ENCODE results near the gene MED4. TPM values are rescaled to one million over a fixed set of nuclear protein-coding genes. Genes with fewer than 3 reads are reported as not detected.

The MED4 gene
- total and polyA plus RNA-seq, 8 donors = 41.1 to 84.0 (median 76.5) TPM

DNA sequence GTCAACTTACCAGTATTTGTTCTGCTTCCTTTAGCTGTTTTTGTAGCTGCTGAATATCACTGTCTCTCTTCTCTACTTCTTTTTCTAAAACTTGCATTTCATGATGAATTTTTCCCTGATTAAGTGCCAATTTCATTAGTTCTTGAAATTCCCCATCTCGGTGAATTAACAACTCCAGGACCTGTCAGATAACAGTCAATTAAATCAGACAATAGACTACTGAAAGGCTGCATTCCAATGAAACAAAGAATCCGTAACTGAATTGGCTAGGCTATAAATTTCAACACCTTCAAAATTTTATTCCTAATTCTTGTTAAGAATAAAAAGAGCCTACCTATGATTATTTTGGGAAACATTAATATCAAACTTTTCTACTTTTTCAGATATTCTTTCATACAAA lies 8.6 kb downstream of the MED4 start:
- no peaks in the 10 kb centered on the region for H3K9me3 ChIP-seq
- TF ChIP-seq, protein P1, sequence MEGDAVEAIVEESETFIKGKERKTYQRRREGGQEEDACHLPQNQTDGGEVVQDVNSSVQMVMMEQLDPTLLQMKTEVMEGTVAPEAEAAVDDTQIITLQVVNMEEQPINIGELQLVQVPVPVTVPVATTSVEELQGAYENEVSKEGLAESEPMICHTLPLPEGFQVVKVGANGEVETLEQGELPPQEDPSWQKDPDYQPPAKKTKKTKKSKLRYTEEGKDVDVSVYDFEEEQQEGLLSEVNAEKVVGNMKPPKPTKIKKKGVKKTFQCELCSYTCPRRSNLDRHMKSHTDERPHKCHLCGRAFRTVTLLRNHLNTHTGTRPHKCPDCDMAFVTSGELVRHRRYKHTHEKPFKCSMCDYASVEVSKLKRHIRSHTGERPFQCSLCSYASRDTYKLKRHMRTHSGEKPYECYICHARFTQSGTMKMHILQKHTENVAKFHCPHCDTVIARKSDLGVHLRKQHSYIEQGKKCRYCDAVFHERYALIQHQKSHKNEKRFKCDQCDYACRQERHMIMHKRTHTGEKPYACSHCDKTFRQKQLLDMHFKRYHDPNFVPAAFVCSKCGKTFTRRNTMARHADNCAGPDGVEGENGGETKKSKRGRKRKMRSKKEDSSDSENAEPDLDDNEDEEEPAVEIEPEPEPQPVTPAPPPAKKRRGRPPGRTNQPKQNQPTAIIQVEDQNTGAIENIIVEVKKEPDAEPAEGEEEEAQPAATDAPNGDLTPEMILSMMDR (IDR thresholded peaks at IDR 0.05) = no peak
- H3K27me3 ChIP-seq = no peaks in the 10 kb centered on the region
- ATAC-seq (no peak), DNase-seq (no peak)
- no peak overlapping the region for H3K27ac ChIP-seq
- peaks cover 0 to 56% of the 10 kb centered on the region in 2 donors for H3K36me3 ChIP-seq
- no peak overlapping the region for H3K4me3 ChIP-seq
- peaks cover 0 to 5% of the 10 kb centered on the region in 2 donors for H3K4me1 ChIP-seq
- intact Hi-C loops (cut with DNase I) = no loop called here

DNA sequence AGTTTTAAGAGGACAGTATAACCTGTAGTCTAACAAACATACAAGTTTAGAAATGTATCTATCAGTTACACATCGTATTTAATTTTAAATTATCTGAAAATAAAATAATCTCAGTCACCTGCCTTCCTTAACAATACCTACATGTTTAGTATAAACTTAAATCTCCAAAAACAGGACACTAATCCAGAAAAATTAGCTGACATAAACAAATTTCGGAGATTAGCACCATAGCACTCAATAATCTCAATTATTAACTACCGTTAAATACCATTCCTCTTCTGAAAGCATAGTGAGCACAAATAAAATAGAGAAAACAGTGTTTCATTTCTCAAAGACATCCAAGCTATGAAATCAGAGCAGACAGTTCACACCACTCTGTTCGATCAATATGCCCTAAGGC lies 13.2 kb downstream of the MED4 start:
- Histone ChIP-seq H3K9me3 (no peaks in the 10 kb centered on the region), H3K27ac (no peak overlapping the region), H3K4me3 (no peak overlapping the region), H3K27me3 (no peaks in the 10 kb centered on the region), H3K36me3 (peaks cover 0 to 97% of the 10 kb centered on the region in 2 donors), H3K4me1 (no peaks in the 10 kb centered on the region)
- TF ChIP-seq, protein P1 (IDR thresholded peaks at IDR 0.05) = no peak
- no peak for ATAC-seq
- intact Hi-C loops (cut with DNase I) = no loop called here
- no peak for DNase-seq

DNA sequence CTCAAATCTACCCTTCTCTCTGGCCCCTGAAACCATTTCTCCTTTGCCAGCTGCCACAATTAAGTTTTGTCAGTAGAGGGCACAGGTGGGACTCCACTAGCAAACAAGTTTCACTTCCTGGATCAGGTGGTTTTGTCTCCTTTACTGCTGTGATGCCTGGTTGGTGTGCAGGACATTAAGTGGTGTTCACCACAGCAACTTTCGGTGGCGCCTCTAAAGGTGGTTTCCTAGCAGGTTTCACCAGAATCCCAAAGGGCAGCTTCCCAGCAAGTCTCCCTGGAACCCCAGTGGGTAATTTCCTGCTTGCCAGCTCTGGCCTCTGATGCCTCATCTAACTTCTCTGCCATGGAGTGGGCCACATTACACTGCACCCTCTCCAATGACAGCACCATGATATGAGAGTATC lies 16.6 kb downstream of the MED4 start:
- no peaks in the 10 kb centered on the region for H3K4me1 ChIP-seq
- no peaks in the 10 kb centered on the region for H3K27me3 ChIP-seq
- H3K36me3 ChIP-seq = peaks cover 0 to 100% of the 10 kb centered on the region in 2 donors
- TF ChIP-seq, protein P1 (IDR thresholded peaks at IDR 0.05) = peak in 1 of 2 donors; percentile 11
- no peaks in the 10 kb centered on the region for H3K9me3 ChIP-seq
- peak; percentile 31 for ATAC-seq
- no peak overlapping the region for H3K4me3 ChIP-seq
- no peak overlapping the region for H3K27ac ChIP-seq
- DNase-seq = no peak
- intact Hi-C loops (cut with DNase I) = no loop called here

DNA sequence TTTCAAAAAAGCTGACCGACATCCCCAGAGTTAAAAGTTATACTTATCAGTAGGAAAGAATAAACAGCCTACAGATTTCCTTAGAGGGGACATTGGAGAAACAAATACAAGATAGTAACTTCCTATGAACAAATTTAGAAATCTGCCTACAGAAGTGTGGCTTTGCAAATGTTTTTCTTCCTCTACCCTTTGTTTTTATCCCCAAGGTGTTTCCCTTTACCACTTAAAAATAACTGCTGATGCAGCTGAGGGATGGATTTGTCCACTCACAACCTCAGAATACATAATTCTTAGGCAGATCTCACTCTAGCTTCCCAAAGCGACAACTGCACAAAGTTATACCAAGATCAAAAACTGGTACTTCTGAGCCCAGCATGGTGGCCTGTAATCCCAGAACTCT lies 20.9 kb downstream of the MED4 start:
- TF ChIP-seq, protein P1 (IDR thresholded peaks at IDR 0.05) = no peak
- H3K4me1 ChIP-seq = no peaks in the 10 kb centered on the region
- H3K27me3 ChIP-seq = no peaks in the 10 kb centered on the region
- peaks cover 0 to 100% of the 10 kb centered on the region in 2 donors for H3K36me3 ChIP-seq
- H3K27ac ChIP-seq = no peak overlapping the region
- DNase-seq = no peak
- no peak for ATAC-seq
- intact Hi-C loops (cut with DNase I) = no loop called here
- H3K4me3 ChIP-seq = no peak overlapping the region
- H3K9me3 ChIP-seq = peaks cover 0 to 41% of the 10 kb centered on the region in 2 donors

DNA sequence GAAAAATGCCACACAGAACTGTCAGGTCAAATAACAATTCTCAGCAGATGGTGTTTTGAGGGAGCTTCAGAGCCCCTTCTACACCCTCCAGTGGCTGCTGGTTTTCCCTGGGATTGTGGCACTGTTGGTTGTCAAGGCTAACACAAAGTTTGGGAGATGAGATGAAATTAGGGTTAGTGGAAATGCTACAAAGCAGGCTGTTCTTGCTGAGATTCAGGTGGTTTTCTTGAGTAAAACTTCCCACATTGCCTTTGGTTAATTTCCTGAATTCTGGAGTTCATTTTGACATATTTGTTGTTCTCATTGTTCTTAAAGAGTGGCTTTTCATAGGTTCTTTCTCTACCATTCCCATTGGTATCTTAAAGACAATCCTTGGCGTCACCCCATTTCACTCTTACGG lies 22.1 kb downstream of the MED4 start:
- Histone ChIP-seq H3K27me3 (no peaks in the 10 kb centered on the region), H3K9me3 (peaks cover 0 to 53% of the 10 kb centered on the region in 2 donors), H3K36me3 (peaks cover 0 to 100% of the 10 kb centered on the region in 2 donors), H3K4me3 (no peak overlapping the region), H3K27ac (no peak overlapping the region), H3K4me1 (no peaks in the 10 kb centered on the region)
- ATAC-seq (no peak), DNase-seq (no peak)
- intact Hi-C loops (cut with DNase I) = no loop called here
- TF ChIP-seq, protein P1 (IDR thresholded peaks at IDR 0.05) = no peak
